Embryonic facial prominence (tissue), 1 donor: ENCODE data around the gene RCE1.

Source experiments
- DNase-seq: peaks from one replicate; pipeline ENCODE4 v3.0.0-alpha.2; 2016; ENCODE audit errors: extremely low spot score

RCE1 gene

GRCh38 chr11:66868726-66869566, 25.7 kb downstream of the RCE1 start:
- no peak for DNase-seq

GRCh38 chr11:66869567-66869870, 26.3 kb downstream of the RCE1 start:
- DNase-seq: no peak

GRCh38 chr11:66870131-66870530, 26.9 kb downstream of the RCE1 start:
- no peak for DNase-seq

- DNase-seq: no peak
These were observed 27.6 kb downstream of the RCE1 start for GRCh38 chr11:66870616-66871520.

- no peak for DNase-seq
These were observed 28.3 kb downstream of the RCE1 start for GRCh38 chr11:66871521-66871901.

GRCh38 chr11:66874232-66874631, 31.0 kb downstream of the RCE1 start:
- no peak for DNase-seq

- no peak for DNase-seq
These were observed 32.1 kb downstream of the RCE1 start for GRCh38 chr11:66875378-66875777.

GRCh38 chr11:66877588-66878385, 34.5 kb downstream of the RCE1 start:
- DNase-seq: no peak

GRCh38 chr11:66878474-66878873, 35.2 kb downstream of the RCE1 start:
- DNase-seq: no peak

- DNase-seq: no peak
These were observed 35.8 kb downstream of the RCE1 start for GRCh38 chr11:66879000-66879399.

- DNase-seq: no peak
These were observed 36.3 kb downstream of the RCE1 start for GRCh38 chr11:66879583-66879982.

GRCh38 chr11:66879999-66880398, 36.8 kb downstream of the RCE1 start:
- no peak for DNase-seq

GRCh38 chr11:66880496-66881450, 37.5 kb downstream of the RCE1 start:
- no peak for DNase-seq

GRCh38 chr11:66881451-66881835, 38.2 kb downstream of the RCE1 start:
- no peak for DNase-seq

GRCh38 chr11:66881927-66882452, 38.7 kb downstream of the RCE1 start:
- no peak for DNase-seq

- DNase-seq: no peak
These were observed 39.3 kb downstream of the RCE1 start for GRCh38 chr11:66882561-66883015.

GRCh38 chr11:66883016-66883965, 40.0 kb downstream of the RCE1 start:
- DNase-seq: no peak

- DNase-seq: no peak
These were observed 41.2 kb downstream of the RCE1 start for GRCh38 chr11:66884443-66884842.

GRCh38 chr11:66885469-66885868, 42.2 kb downstream of the RCE1 start:
- DNase-seq: no peak
